ENCODE measurements around the gene POLR3A.

POLR3A gene

GRCh38 chr10:77983384-77984341, 45.7 kb downstream of the POLR3A start:
- no peak for DNase-seq

GRCh38 chr10:77981281-77981680, 48.0 kb downstream of the POLR3A start:
- no peak for DNase-seq

- no peak for DNase-seq
Observed at GRCh38 chr10:77979221-77979620, 50.1 kb downstream of the POLR3A start.

GRCh38 chr10:77978360-77978759, 51.0 kb downstream of the POLR3A start:
- DNase-seq, result no peak

GRCh38 chr10:77977934-77978333, 51.4 kb downstream of the POLR3A start:
- no peak for DNase-seq

- no peak for DNase-seq
Observed at GRCh38 chr10:77977016-77977415, 52.3 kb downstream of the POLR3A start.

- DNase-seq, result no peak
Observed at GRCh38 chr10:77975086-77975666, 54.1 kb downstream of the POLR3A start.

GRCh38 chr10:77974396-77975074, 54.8 kb downstream of the POLR3A start:
- no peak for DNase-seq

GRCh38 chr10:77973276-77973675, 56.0 kb downstream of the POLR3A start:
- DNase-seq, result no peak

GRCh38 chr10:77972148-77972547, 57.2 kb downstream of the POLR3A start:
- DNase-seq, result no peak

- DNase-seq, result no peak
Observed at GRCh38 chr10:77971804-77972144, 57.5 kb downstream of the POLR3A start.

GRCh38 chr10:77970869-77971803, 58.2 kb downstream of the POLR3A start:
- peak in 4 of 58 donors; percentile 4 to 30 (median 11) for DNase-seq

GRCh38 chr10:77969114-77969513, 60.2 kb downstream of the POLR3A start:
- peak in 1 of 58 donors; percentile 3 for DNase-seq

- DNase-seq, result no peak
Observed at GRCh38 chr10:77967611-77968022, 61.7 kb downstream of the POLR3A start.

GRCh38 chr10:77965294-77965693, 64.0 kb downstream of the POLR3A start:
- peak in 2 of 58 donors; percentile 32 to 38 for DNase-seq

GRCh38 chr10:77964811-77965210, 64.5 kb downstream of the POLR3A start:
- DNase-seq, result no peak

- DNase-seq, result no peak
Observed at GRCh38 chr10:77963901-77964300, 65.4 kb downstream of the POLR3A start.

GRCh38 chr10:77962350-77963146, 66.8 kb downstream of the POLR3A start:
- DNase-seq, result no peak

GRCh38 chr10:77961668-77962067, 67.6 kb downstream of the POLR3A start:
- DNase-seq, result no peak

- DNase-seq, result no peak
Observed at GRCh38 chr10:77960829-77961329, 68.4 kb downstream of the POLR3A start.

All from anterior cingulate cortex (tissue), 58 donors.